A549 (cell line): Measurements from ENCODE around the gene ORC6. TPM values are rescaled to one million over a fixed set of nuclear protein-coding genes. Genes with fewer than 3 reads are reported as not detected.

ENCODE experiments used
- ATAC-seq, 2 experiments: fragments of 200-7000 bp in 1 of 2; fragments of >200 bp in 1 of 2; cut with Nextera tagmentation in 1 of 2; cut with Tn5 transposase in 1 of 2; 3 replicates each; pipeline versions ENCODE4 v1.8.0 to v1.9.1; 2018 to 2020; ENCODE audit warnings: mild to moderate bottlenecking in 1 of 2, moderate library complexity in 1 of 2
- CTCF ChIA-PET: fragments of 300-600 bp; sonication (Branson Sonifier 250); formaldehyde crosslinking; extraction: SDS; loops from one replicate; lab custom pipeline; 2021; ENCODE audit warnings: antibody characterized with exemption, inconsistent platforms; lab: Yijun Ruan, JAX
- POLR2A ChIA-PET: fragments of 350-600 bp; formaldehyde crosslinking; extraction: SDS; loops from one replicate; lab custom pipeline; 2021; ENCODE audit warnings: antibody characterized with exemption, inconsistent platforms; lab: Yijun Ruan, JAX
- DNase-seq, 2 experiments: peaks; one replicate each; pipeline versions ENCODE4 v3.0.0 to v3.0.0-alpha.2; 2011 to 2016; ENCODE audit warnings: low read depth in 1 of 2, low spot score in 1 of 2
- FAIRE-seq: peaks from 2 replicates; lab custom pipeline; 2011; peaks lifted over from hg19 to GRCh38; lab: Jason Lieb, UNC
- H3K27ac ChIP-seq, 2 experiments: fragments of >200 bp; sonication (Bioruptor Twin); formaldehyde crosslinking; 3 replicates each; pipeline ENCODE4 v1.5.1; 2016 to 2017
- H3K4me1 ChIP-seq: fragments of >200 bp; sonication (Bioruptor Twin); formaldehyde crosslinking; 3 replicates; pipeline ENCODE4 v1.6.1; 2016
- H3K4me2 ChIP-seq: fragments of >200 bp; sonication (Bioruptor Twin); formaldehyde crosslinking; 3 replicates; pipeline ENCODE4 v1.6.1; 2016
- H3K4me3 ChIP-seq: fragments of >200 bp; sonication (Bioruptor Twin); formaldehyde crosslinking; 3 replicates; pipeline ENCODE4 v1.5.1; 2016
- H3K9me3 ChIP-seq: fragments of >200 bp; sonication (Bioruptor Twin); formaldehyde crosslinking; 3 replicates; pipeline ENCODE4 v1.6.1; 2016
- BHLHE40 ChIP-seq: IDR thresholded peaks from 2 replicates; pipeline ENCODE4 v1.6.1; 2012; ENCODE audit warnings: low read depth, low read length, inconsistent platforms
- CBX8 ChIP-seq: fragments of 200-600 bp; sonication (generic); IDR thresholded peaks from 2 replicates; pipeline ENCODE4 v1.6.1; 2016
- HDAC2 ChIP-seq: fragments of 200-600 bp; sonication (generic); IDR thresholded peaks from 2 replicates; pipeline ENCODE4 v1.6.1; 2016
- HEYL ChIP-seq: fragments of 250-450 bp; sonication (Bioruptor Pico); IDR thresholded peaks from 2 replicates; pipeline ENCODE4 v1.8.0; 2021; ENCODE audit warnings: mild to moderate bottlenecking, moderate library complexity
- JUNB ChIP-seq: fragments of >200 bp; sonication (Bioruptor Twin); formaldehyde crosslinking; IDR thresholded peaks from 2 replicates; pipeline ENCODE4 v1.6.1; 2016
- KDM1A ChIP-seq: fragments of 200-600 bp; sonication (generic); IDR thresholded peaks from 2 replicates; pipeline ENCODE4 v1.6.1; 2016; ENCODE audit warnings: low read depth, mild to moderate bottlenecking
- MYC ChIP-seq: IDR thresholded peaks from 2 replicates; pipeline ENCODE4 v1.6.1; 2012; ENCODE audit warnings: mild to moderate bottlenecking, inconsistent platforms, low read length, improper control_type of control experiment, borderline replicate concordance
- NR3C1 ChIP-seq: fragments of >200 bp; sonication (Bioruptor Twin); formaldehyde crosslinking; IDR thresholded peaks from 3 replicates; pipeline ENCODE4 v1.6.1; 2017
- PHF8 ChIP-seq: fragments of 200-600 bp; sonication (generic); IDR thresholded peaks from 2 replicates; pipeline ENCODE4 v1.6.1; 2016; ENCODE audit warnings: low read depth, mild to moderate bottlenecking, antibody characterized with exemption, moderate library complexity, borderline replicate concordance
- RFX5 ChIP-seq: fragments of 450-650 bp; IDR thresholded peaks from 2 replicates; pipeline ENCODE4 v1.7.1; 2014; ENCODE audit warnings: antibody characterized with exemption, mild to moderate bottlenecking, moderate library complexity
- ZSCAN20 ChIP-seq: fragments of 250-450 bp; sonication (Bioruptor Pico); IDR thresholded peaks from 2 replicates; pipeline ENCODE4 v1.8.0; 2022; ENCODE audit warnings: mild to moderate bottlenecking, moderate library complexity
- WGBS: methylation state at CpG from one replicate; pipeline ENCODE4 v1.1.6; 2017; ENCODE audit errors: missing lambda C conversion rate; 5-methylcytosine and 5-hydroxymethylcytosine counted together
- polyA plus RNA-seq, 4 experiments: library from polyadenylated mRNA; depleted of rRNA in 3 of 4; stranded (reverse); fragments of >200 nt; fragmentation: RNase III in 1 of 4; extraction: RNeasy Plus Mini Kit Qiagen cat#74134 plus additional on column Dnase treatment in 1 of 4; gene quantifications; 2 replicates in 3 of 4; 3 replicates in 1 of 4; pipeline ENCODE4 v1.2.3, GENCODE V29; 2011 to 2017
- TF ChIP-seq, protein P1 (sequence below): IDR thresholded peaks from 2 replicates; pipeline ENCODE4 v1.6.1; 2012; ENCODE audit warnings: low read depth, borderline replicate concordance
- TF ChIP-seq, protein P2 (sequence below): fragments of >200 bp; sonication (Bioruptor Twin); formaldehyde crosslinking; IDR thresholded peaks from 3 replicates; pipeline ENCODE4 v1.5.1; 2016
- TF ChIP-seq, protein P3 (sequence below): fragments of 250-450 bp; sonication (Bioruptor Pico); IDR thresholded peaks from 2 replicates; pipeline ENCODE4 v1.5.0; 2020; ENCODE audit warnings: low read depth, mild to moderate bottlenecking, moderate library complexity
- TF ChIP-seq, protein P4 (sequence below): fragments of 200-600 bp; sonication (generic); IDR thresholded peaks from 2 replicates; pipeline ENCODE4 v1.6.1; 2016; ENCODE audit warnings: antibody characterized with exemption, mild to moderate bottlenecking, moderate library complexity

The ORC6 gene
- polyA plus RNA-seq, 2 of the 4 experiments (the other 2 are of a cell fraction), result 35.0 to 44.5 TPM

DNA sequence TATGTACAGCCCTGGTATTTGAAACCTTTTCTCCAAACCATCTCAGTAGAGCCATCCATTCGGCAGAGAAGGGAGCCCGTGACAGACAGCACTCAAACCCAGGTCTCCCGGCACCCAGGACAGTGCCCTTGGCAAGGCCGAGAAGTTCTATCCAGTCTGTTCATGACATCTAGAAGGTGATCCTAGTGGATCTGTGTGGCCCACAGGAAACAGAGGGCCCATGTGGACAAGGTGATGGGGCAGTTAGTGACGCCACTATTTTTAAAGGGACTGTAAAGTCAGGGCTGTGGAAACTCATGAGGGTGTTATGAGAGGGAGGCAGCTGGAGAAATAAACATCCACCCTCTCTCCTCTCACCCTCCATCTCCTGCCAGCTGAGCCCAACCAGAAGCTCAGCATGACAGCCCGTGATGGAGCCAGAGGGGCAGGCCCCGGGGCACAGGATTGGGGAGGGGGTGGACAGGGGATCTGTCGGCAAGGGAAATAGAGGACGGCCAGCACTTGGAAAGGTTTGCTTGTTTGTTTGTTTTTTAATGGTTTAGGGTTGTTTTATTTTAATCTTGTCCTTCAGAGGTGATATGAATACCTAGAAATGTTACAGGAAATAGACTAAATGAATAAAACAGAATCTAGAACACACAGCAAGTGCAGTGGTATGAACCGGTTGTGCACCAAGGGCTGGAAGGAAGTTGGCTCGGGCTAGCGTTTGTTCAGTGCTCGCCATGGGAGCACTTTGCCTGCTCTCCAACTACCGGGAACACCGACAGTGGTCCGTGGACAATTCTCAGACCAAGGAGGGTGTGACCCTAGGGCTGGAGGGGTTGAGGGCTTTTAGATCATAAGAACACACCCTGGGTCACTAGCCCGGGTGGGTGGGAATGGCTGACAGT, 41.6 kb downstream of the ORC6 start (continued):
- TF ChIP-seq, protein P1, sequence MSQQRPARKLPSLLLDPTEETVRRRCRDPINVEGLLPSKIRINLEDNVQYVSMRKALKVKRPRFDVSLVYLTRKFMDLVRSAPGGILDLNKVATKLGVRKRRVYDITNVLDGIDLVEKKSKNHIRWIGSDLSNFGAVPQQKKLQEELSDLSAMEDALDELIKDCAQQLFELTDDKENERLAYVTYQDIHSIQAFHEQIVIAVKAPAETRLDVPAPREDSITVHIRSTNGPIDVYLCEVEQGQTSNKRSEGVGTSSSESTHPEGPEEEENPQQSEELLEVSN, result no peak
- TF ChIP-seq CBX8 (no peak), HEYL (CRISPR knock-in tag) (no peak), RFX5 (no peak), JUNB (no peak), KDM1A (no peak), BHLHE40 (no peak)
- TF ChIP-seq, protein P2, sequence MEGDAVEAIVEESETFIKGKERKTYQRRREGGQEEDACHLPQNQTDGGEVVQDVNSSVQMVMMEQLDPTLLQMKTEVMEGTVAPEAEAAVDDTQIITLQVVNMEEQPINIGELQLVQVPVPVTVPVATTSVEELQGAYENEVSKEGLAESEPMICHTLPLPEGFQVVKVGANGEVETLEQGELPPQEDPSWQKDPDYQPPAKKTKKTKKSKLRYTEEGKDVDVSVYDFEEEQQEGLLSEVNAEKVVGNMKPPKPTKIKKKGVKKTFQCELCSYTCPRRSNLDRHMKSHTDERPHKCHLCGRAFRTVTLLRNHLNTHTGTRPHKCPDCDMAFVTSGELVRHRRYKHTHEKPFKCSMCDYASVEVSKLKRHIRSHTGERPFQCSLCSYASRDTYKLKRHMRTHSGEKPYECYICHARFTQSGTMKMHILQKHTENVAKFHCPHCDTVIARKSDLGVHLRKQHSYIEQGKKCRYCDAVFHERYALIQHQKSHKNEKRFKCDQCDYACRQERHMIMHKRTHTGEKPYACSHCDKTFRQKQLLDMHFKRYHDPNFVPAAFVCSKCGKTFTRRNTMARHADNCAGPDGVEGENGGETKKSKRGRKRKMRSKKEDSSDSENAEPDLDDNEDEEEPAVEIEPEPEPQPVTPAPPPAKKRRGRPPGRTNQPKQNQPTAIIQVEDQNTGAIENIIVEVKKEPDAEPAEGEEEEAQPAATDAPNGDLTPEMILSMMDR, result no peak
- TF ChIP-seq, protein P3, sequence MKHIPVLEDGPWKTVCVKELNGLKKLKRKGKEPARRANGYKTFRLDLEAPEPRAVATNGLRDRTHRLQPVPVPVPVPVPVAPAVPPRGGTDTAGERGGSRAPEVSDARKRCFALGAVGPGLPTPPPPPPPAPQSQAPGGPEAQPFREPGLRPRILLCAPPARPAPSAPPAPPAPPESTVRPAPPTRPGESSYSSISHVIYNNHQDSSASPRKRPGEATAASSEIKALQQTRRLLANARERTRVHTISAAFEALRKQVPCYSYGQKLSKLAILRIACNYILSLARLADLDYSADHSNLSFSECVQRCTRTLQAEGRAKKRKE (CRISPR knock-in tag), result no peak

DNA sequence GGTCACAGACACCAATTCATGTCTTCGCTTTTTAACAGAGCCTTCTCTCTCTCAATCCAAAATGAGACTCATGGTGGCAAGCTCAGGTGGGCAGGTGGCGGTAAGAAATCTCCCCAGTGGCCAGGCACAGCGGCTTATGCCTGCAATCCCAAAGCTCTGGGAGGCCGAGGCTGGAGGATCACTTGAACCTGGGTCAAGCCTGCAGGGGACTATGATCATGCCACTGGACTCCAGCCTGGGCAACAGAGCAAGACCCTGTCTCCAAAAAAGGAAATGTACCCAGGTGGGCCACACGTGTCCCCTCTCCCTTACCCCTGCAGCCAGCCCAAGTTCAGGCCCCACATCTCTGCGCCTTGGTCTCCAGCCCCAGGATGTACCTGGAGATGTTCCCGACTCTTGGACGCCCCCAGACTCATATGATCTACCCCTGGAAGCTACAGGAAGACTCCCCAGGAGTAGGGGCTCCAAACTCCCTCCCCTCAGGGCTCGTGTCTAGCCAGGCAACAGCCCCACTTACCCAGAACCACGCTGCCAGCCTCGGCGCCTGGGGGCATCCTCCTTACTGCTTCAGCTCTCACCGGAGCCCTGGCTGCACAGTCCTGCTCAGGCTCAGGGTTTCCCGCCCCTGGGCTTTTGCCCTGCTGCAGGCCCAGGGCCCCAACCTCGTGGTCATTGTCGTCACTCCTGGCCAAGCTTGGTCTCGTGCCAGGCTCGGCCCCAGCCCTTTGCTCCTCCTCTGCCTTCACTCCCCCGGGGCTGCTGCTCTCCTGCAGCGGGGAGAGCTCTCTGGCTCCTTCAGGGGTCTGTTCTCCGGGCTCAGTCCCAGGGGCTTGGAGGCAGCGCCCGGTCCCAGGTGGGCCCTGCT, 42.5 kb downstream of the ORC6 start:
- no peak for FAIRE-seq
- no peak for ATAC-seq
- WGBS, result 63% methylated on average over 12 of the region's 23 CpGs
- H3K4me1 ChIP-seq, result no peaks in the 10 kb centered on the region
- TF ChIP-seq PHF8 (no peak), MYC (no peak), NR3C1 (no peak), HDAC2 (no peak), ZSCAN20 (CRISPR knock-in tag) (no peak), RFX5 (no peak)
- TF ChIP-seq, protein P4, sequence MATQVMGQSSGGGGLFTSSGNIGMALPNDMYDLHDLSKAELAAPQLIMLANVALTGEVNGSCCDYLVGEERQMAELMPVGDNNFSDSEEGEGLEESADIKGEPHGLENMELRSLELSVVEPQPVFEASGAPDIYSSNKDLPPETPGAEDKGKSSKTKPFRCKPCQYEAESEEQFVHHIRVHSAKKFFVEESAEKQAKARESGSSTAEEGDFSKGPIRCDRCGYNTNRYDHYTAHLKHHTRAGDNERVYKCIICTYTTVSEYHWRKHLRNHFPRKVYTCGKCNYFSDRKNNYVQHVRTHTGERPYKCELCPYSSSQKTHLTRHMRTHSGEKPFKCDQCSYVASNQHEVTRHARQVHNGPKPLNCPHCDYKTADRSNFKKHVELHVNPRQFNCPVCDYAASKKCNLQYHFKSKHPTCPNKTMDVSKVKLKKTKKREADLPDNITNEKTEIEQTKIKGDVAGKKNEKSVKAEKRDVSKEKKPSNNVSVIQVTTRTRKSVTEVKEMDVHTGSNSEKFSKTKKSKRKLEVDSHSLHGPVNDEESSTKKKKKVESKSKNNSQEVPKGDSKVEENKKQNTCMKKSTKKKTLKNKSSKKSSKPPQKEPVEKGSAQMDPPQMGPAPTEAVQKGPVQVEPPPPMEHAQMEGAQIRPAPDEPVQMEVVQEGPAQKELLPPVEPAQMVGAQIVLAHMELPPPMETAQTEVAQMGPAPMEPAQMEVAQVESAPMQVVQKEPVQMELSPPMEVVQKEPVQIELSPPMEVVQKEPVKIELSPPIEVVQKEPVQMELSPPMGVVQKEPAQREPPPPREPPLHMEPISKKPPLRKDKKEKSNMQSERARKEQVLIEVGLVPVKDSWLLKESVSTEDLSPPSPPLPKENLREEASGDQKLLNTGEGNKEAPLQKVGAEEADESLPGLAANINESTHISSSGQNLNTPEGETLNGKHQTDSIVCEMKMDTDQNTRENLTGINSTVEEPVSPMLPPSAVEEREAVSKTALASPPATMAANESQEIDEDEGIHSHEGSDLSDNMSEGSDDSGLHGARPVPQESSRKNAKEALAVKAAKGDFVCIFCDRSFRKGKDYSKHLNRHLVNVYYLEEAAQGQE, result no peak
- no peak overlapping the region for H3K27ac ChIP-seq
- no peak overlapping the region for H3K4me2 ChIP-seq
- no peak overlapping the region for H3K4me3 ChIP-seq
- H3K9me3 ChIP-seq, result no peaks in the 10 kb centered on the region
- ChIA-PET CTCF (interaction anchor here (0.7 kb wide), 1 partner anchor 20 kb away, joined by 3 read pairs; no protein-coding TSS in a partner anchor), POLR2A (no interaction called here)
- no peak for DNase-seq
